CD14-positive monocyte (primary cell): ENCODE measurements around the gene SWT1. TPM values are rescaled to one million over a fixed set of nuclear protein-coding genes. Genes with fewer than 3 reads are reported as not detected.

Experiments
- DNase-seq, 3 donors: peaks; one replicate each; pipeline ENCODE4 v3.0.0-alpha.2; 2011 to 2022
- H2AFZ ChIP-seq: 2 replicates; pipeline ENCODE4 v1.6.0; 2012; ENCODE audit warnings: mild to moderate bottlenecking, low read depth, low read length, inconsistent platforms; ENCODE audit not compliant: insufficient read depth, poor library complexity, severe bottlenecking
- H3K27ac ChIP-seq, 2 donors: 1 replicate in 1 of 2; 2 replicates in 1 of 2; pipeline ENCODE4 v1.5.1; 2012 to 2013; ENCODE audit warnings: low read length in 2 of 2, control low read depth in 1 of 2, inconsistent platforms in 1 of 2, low read depth in 1 of 2, mild to moderate bottlenecking in 1 of 2
- H3K27me3 ChIP-seq, 2 donors: one replicate each; pipeline versions ENCODE4 v1.6.0 to v1.6.1; 2011 to 2013; ENCODE audit warnings: low read length in 2 of 2; ENCODE audit not compliant: control insufficient read depth in 2 of 2, insufficient read depth in 2 of 2
- H3K36me3 ChIP-seq, 2 donors: replicated peaks in 1 of 2; 1 replicate in 1 of 2; 2 replicates in 1 of 2; pipeline versions ENCODE4 v1.5.1 to v1.6.1; 2012 to 2013; ENCODE audit warnings: low read length in 2 of 2, control low read depth in 1 of 2, inconsistent platforms in 1 of 2, mild to moderate bottlenecking in 1 of 2; ENCODE audit not compliant: insufficient read depth in 2 of 2, control insufficient read depth in 1 of 2
- H3K4me1 ChIP-seq, 2 donors: 1 replicate in 1 of 2; 2 replicates in 1 of 2; pipeline versions ENCODE4 v1.5.1 to v1.6.1; 2012 to 2013; ENCODE audit warnings: low read length in 2 of 2, control low read depth in 1 of 2, inconsistent platforms in 1 of 2, mild to moderate bottlenecking in 1 of 2, moderate library complexity in 1 of 2; ENCODE audit not compliant: insufficient read depth in 2 of 2, control insufficient read depth in 1 of 2
- H3K4me2 ChIP-seq: replicated peaks from 2 replicates; pipeline ENCODE3; 2012; ENCODE audit warnings: low read length, moderate library complexity, mild to moderate bottlenecking; ENCODE audit not compliant: poor library complexity, severe bottlenecking; ENCODE audit errors: extremely low read depth
- H3K4me3 ChIP-seq, 3 experiments: fragments of 200-600 bp in 1 of 3; sonication (generic) in 1 of 3; replicated peaks in 1 of 3; 1 replicate in 2 of 3; 2 replicates in 1 of 3; pipeline ENCODE4 v1.5.1; 2011 to 2013; ENCODE audit warnings: low read length in 3 of 3, mild to moderate bottlenecking in 3 of 3, control low read depth in 2 of 3, low read depth in 2 of 3, inconsistent platforms in 1 of 3, moderate library complexity in 1 of 3
- H3K79me2 ChIP-seq: 2 replicates; pipeline ENCODE4 v1.6.0; 2012; ENCODE audit warnings: mild to moderate bottlenecking, control low read depth, inconsistent platforms, low read length, moderate library complexity; ENCODE audit not compliant: insufficient read depth
- H3K9ac ChIP-seq: 2 replicates; pipeline ENCODE4 v1.6.0; 2017; ENCODE audit warnings: low read length, mild to moderate bottlenecking; ENCODE audit not compliant: insufficient read depth, poor library complexity, severe bottlenecking
- H3K9me3 ChIP-seq, 2 donors: replicated peaks in 1 of 2; 1 replicate in 1 of 2; 2 replicates in 1 of 2; pipeline versions ENCODE4 v1.5.1 to v1.6.1; 2012 to 2013; ENCODE audit warnings: low read length in 2 of 2, control low read depth in 1 of 2; ENCODE audit not compliant: control insufficient read depth in 1 of 2, insufficient read depth in 1 of 2
- H4K20me1 ChIP-seq: 2 replicates; pipeline ENCODE4 v1.6.0; 2012; ENCODE audit warnings: mild to moderate bottlenecking, low read length, control low read depth, moderate library complexity; ENCODE audit not compliant: insufficient read depth
- H3K27ac Mint-ChIP-seq, 7 donors: one replicate each; pipeline ENCODE4 v1.8.0; 2020; ENCODE audit warnings: mild to moderate bottlenecking in 7 of 7, mixed read lengths in 7 of 7, moderate library complexity in 6 of 7, inconsistent platforms in 2 of 7
- H3K27me3 Mint-ChIP-seq, 3 donors: one replicate each; pipeline ENCODE4 v1.8.0; 2021 to 2022; ENCODE audit warnings: low read depth in 3 of 3, mild to moderate bottlenecking in 3 of 3, mixed read lengths in 3 of 3, moderate library complexity in 3 of 3, inconsistent platforms in 1 of 3
- H3K36me3 Mint-ChIP-seq, 2 donors: one replicate each; pipeline ENCODE4 v1.8.0; 2020; ENCODE audit warnings: mixed read lengths in 2 of 2, inconsistent platforms in 1 of 2, mild to moderate bottlenecking in 1 of 2
- H3K4me1 Mint-ChIP-seq: one replicate; pipeline ENCODE4 v1.8.0; 2020; ENCODE audit warnings: mild to moderate bottlenecking, mixed read lengths
- H3K4me3 Mint-ChIP-seq, 2 donors: one replicate each; pipeline ENCODE4 v1.8.0; 2020; ENCODE audit warnings: mild to moderate bottlenecking in 2 of 2, mixed read lengths in 2 of 2, moderate library complexity in 1 of 2
- H3K9me3 Mint-ChIP-seq, 7 donors: one replicate each; pipeline ENCODE4 v1.8.0; 2020 to 2022; ENCODE audit warnings: mixed read lengths in 7 of 7, mild to moderate bottlenecking in 6 of 7, moderate library complexity in 6 of 7, inconsistent platforms in 2 of 7
- WGBS: methylation state at CpG from one replicate; pipeline ENCODE4 v1.1.5; 2013; ENCODE audit warnings: missing lambda C conversion rate; ENCODE audit not compliant: insufficient coverage; 5-methylcytosine and 5-hydroxymethylcytosine counted together
- intact Hi-C, 2 donors: fragments of 100-400 bp; cut with micrococcal nuclease; formaldehyde crosslinking; loops; one replicate each; pipeline versions ENCODE4 v1.15.0 to v1.15.1; 2023
- polyA plus RNA-seq, 3 donors: library from polyadenylated mRNA; depleted of rRNA in 1 of 3; unstranded in 2 of 3; stranded (reverse) in 1 of 3; fragments of 300-500 nt in 2 of 3; fragments of >200 nt in 1 of 3; fragmentation: Illumina TruSeq in 2 of 3; gene quantifications; 1 replicate in 2 of 3; 2 replicates in 1 of 3; pipeline ENCODE4 v1.2.3, GENCODE V29; 2012 to 2021
- TF ChIP-seq, protein P1 (sequence below): fragments of 200-600 bp; IDR thresholded peaks from one replicate; pipeline ENCODE4 v1.8.0; 2022; ENCODE audit warnings: antibody characterized with exemption, mild to moderate bottlenecking

SWT1 gene
- polyA plus RNA-seq, 3 donors = 0.89 to 2.8 (median 1.7) TPM

DNA sequence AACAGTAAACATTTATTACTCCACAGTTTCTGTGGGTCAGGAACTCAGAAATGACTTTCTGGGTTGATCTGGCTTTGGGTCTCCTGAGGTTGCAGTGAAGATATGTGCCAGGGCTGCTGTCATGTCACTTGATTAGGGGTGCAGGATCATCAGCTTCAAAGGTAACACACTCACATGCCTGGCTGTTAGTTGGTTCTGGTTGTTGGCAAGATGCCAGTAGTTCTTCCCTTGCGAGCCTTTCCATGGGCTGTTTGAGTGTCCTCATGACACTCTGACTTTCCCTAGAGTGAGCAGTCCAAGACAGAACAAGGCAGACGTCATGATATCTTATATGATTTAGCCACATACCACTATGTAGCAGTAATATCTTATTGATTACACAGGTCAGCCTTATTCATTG lies 1.8 kb downstream of the SWT1 start:
- no peak overlapping the region for H3K27ac Mint-ChIP-seq

DNA sequence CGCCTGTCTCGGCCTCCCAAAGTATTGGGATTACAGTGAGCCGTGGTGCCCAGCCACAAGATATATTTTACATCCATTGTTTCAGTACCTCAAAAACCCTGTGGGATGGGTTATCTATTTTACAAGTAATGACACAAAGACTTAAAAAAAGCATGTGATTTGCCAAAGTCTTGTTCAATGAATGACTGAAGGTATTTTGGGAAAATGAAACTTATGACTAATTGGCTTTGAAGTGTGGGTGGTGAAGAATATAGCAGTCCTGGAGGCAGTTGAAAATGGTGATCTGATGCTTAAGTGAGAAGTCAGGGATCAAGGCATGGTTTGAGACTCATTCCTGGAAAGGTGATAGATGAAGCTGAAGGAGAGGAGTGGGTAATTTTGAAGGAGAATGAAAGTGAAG lies 3.0 kb downstream of the SWT1 start:
- no peaks in the 10 kb centered on the region for H3K9me3 ChIP-seq
- H3K4me3 ChIP-seq = no peak overlapping the region
- peaks cover 0 to 12% of the 10 kb centered on the region in 2 donors for H3K36me3 ChIP-seq
- Mint-ChIP-seq H3K27ac (no peak overlapping the region), H3K4me1 (peaks cover 19% of the 10 kb centered on the region), H3K36me3 (peaks cover 16 to 18% of the 10 kb centered on the region in 2 donors), H3K9me3 (peaks cover 0 to 2% (median 0%) of the 10 kb centered on the region in 7 donors), H3K27me3 (peaks cover 0 to 4% (median 3%) of the 10 kb centered on the region in 3 donors), H3K4me3 (no peak overlapping the region)
- H3K27ac ChIP-seq = no peak overlapping the region
- TF ChIP-seq, protein P1, sequence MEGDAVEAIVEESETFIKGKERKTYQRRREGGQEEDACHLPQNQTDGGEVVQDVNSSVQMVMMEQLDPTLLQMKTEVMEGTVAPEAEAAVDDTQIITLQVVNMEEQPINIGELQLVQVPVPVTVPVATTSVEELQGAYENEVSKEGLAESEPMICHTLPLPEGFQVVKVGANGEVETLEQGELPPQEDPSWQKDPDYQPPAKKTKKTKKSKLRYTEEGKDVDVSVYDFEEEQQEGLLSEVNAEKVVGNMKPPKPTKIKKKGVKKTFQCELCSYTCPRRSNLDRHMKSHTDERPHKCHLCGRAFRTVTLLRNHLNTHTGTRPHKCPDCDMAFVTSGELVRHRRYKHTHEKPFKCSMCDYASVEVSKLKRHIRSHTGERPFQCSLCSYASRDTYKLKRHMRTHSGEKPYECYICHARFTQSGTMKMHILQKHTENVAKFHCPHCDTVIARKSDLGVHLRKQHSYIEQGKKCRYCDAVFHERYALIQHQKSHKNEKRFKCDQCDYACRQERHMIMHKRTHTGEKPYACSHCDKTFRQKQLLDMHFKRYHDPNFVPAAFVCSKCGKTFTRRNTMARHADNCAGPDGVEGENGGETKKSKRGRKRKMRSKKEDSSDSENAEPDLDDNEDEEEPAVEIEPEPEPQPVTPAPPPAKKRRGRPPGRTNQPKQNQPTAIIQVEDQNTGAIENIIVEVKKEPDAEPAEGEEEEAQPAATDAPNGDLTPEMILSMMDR = no peak
- WGBS = no CpG with 5 or more reads among the region's 3 CpGs
- H3K4me1 ChIP-seq = peaks cover 9 to 19% of the 10 kb centered on the region in 2 donors
- H3K4me2 ChIP-seq = no peak overlapping the region
- no peaks in the 10 kb centered on the region for H3K27me3 ChIP-seq
- no peak overlapping the region for H2AFZ ChIP-seq
- no peaks in the 10 kb centered on the region for H4K20me1 ChIP-seq
- H3K9ac ChIP-seq = no peak overlapping the region
- intact Hi-C loops = loop anchor here (5.0 to 10.0 kb wide), 7 partner anchors 118 to 1215 kb away; partner anchors contain the start of genes IVNS1ABP (in 2 of the 2), EDEM3 (in 1 of the 2), ODR4 (in 1 of the 2) and TPR (in 1 of the 2)
- no peak for DNase-seq
- peaks cover 21% of the 10 kb centered on the region for H3K79me2 ChIP-seq

More for the DNA sequence above, 1.8 kb downstream of the SWT1 start:
- Histone ChIP-seq H2AFZ (no peak overlapping the region), H3K27ac (no peak overlapping the region), H3K36me3 (peaks cover 0 to 6% of the 10 kb centered on the region in 2 donors), H3K27me3 (no peaks in the 10 kb centered on the region), H3K79me2 (peaks cover 33% of the 10 kb centered on the region), H3K4me3 (no peak overlapping the region), H3K4me1 (peaks cover 13 to 28% of the 10 kb centered on the region in 2 donors), H3K9me3 (no peaks in the 10 kb centered on the region), H3K9ac (no peak overlapping the region), H4K20me1 (no peaks in the 10 kb centered on the region), H3K4me2 (no peak overlapping the region)
- DNase-seq = no peak
- Mint-ChIP-seq H3K4me3 (no peak overlapping the region), H3K27me3 (peaks cover 0 to 4% (median 3%) of the 10 kb centered on the region in 3 donors), H3K36me3 (peaks cover 8 to 12% of the 10 kb centered on the region in 2 donors), H3K4me1 (peaks cover 27% of the 10 kb centered on the region), H3K9me3 (peaks cover 0 to 2% (median 0%) of the 10 kb centered on the region in 7 donors)
- WGBS = no CpG with 5 or more reads among the region's 2 CpGs
- intact Hi-C loops = loop anchor here (5.0 to 10.0 kb wide), 7 partner anchors 116 to 1216 kb away; partner anchors contain the start of genes IVNS1ABP (in 2 of the 2), EDEM3 (in 1 of the 2), ODR4 (in 1 of the 2) and TPR (in 1 of the 2)
- TF ChIP-seq, protein P1 = no peak
